GOT3 (cell line): ENCODE data around the gene RPTOR.
"Not testable (repeated sequence)": the region's sequence is repeated elsewhere in the genome, so short reads cannot be mapped to it uniquely, and the experiment has no call there.

Experiments used
- DNase-seq: peaks from one replicate; lab custom pipeline; 2025; ENCODE audit warnings: mixed read lengths; lab: John Stamatoyannopoulos, UW

The RPTOR gene, protein sequence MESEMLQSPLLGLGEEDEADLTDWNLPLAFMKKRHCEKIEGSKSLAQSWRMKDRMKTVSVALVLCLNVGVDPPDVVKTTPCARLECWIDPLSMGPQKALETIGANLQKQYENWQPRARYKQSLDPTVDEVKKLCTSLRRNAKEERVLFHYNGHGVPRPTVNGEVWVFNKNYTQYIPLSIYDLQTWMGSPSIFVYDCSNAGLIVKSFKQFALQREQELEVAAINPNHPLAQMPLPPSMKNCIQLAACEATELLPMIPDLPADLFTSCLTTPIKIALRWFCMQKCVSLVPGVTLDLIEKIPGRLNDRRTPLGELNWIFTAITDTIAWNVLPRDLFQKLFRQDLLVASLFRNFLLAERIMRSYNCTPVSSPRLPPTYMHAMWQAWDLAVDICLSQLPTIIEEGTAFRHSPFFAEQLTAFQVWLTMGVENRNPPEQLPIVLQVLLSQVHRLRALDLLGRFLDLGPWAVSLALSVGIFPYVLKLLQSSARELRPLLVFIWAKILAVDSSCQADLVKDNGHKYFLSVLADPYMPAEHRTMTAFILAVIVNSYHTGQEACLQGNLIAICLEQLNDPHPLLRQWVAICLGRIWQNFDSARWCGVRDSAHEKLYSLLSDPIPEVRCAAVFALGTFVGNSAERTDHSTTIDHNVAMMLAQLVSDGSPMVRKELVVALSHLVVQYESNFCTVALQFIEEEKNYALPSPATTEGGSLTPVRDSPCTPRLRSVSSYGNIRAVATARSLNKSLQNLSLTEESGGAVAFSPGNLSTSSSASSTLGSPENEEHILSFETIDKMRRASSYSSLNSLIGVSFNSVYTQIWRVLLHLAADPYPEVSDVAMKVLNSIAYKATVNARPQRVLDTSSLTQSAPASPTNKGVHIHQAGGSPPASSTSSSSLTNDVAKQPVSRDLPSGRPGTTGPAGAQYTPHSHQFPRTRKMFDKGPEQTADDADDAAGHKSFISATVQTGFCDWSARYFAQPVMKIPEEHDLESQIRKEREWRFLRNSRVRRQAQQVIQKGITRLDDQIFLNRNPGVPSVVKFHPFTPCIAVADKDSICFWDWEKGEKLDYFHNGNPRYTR (N-terminal part only)

DNA sequence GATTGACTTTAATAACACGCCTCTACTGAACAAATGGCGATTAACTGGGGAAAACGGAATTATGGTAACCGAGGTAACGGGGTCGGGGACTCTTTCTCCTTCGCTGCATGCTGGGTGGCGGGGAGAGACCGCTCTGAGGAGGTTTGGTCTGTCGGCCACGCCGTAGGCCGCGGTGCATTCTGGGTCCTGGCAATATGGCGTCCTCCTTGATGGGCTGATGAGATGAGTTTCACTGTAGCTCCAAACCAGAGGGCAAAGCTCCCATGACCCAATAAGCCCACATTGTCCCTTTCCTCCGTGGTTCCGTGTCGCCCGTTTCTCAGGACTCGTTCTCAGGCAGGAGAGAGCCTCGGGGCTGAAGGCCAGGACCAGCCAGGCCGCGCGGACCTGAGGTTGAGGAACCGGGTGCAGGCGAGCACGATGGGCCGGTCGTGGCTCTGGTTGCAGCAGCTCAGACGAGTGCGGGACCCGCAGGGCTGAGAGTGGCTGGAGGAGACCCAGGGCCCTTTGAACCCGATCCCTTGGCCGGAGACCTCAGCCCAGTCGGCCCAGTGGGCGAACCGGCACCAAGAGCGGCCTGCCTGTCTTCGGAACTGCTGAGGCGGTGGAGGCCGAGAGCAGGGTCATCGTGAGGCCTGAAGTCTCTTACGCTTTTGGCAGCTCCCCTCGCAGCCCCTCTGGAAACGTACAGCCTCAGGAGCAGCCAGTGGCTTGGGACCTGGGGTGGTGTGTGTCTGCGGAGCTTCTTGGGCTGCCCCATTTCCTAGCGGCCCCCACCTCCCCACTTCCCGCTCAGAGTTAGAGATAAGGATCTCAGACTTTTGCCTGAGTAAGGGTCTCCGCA lies at the start of gene RPTOR:
Gene RPTOR (plus strand): TSS at position 184 of the 844 bp plus-strand sequence. CDS start 792 bp downstream, outside the sequence.
- peak; percentile 54 for DNase-seq

DNA sequence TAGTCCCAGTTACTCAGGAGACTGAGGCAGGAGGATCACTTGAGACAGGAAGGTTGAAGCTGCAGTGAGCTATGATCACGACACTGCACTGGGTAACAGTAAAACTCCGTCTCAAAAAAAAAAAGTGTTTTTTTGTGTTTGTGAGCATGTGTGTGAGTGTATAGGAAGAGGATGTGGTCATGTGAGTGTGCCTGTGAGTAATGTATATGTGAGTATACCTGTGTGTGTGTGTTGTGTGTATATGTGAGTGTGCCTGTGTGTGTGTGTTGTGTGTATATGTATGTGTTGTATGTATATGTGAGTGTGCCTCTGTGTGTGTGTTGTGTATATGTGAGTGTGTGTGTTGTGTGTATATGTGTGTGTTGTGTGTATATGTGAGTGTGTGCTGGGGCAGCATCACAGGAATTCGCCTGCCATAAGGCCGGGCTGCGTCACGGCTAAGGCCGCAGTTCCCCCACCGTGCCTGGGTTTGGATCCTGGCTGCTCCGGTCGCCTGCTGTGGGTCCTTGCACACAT lies 46.9 kb upstream of the RPTOR start:
- no peak for DNase-seq

DNA sequence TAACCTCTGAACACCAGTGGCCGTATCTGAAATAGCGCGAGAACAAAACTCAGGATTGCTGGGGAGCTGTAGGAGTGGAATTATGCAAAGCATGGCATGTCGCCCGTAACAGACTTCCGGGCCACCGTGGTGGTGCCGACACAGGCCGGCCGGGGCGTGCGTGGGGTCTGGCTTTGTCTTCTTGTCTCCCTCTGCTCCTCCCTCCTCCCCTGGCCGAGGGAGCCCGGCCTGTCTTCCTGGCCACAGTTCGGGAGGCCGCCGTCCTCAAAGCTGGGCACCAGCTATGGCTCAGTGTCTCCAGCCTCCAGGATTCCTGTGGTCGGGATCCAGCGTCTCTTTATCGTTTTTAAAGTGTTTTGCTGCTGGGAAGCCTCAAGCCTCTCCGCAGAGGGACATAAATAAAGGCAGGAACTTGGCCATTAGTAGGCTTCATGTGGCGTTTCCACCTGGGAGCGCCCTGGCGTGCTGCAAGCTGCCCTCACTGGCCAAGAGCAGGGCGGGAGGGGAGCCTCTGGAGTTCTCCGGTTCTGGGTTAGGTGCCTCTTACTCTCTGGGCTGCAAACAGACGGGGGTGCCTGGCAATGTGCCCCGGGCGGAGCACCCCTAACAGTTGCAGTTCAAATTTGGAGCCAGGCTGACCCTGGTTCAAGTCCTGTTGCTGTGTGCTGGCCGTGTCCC lies 46.3 kb upstream of the RPTOR start:
- DNase-seq = no peak

DNA sequence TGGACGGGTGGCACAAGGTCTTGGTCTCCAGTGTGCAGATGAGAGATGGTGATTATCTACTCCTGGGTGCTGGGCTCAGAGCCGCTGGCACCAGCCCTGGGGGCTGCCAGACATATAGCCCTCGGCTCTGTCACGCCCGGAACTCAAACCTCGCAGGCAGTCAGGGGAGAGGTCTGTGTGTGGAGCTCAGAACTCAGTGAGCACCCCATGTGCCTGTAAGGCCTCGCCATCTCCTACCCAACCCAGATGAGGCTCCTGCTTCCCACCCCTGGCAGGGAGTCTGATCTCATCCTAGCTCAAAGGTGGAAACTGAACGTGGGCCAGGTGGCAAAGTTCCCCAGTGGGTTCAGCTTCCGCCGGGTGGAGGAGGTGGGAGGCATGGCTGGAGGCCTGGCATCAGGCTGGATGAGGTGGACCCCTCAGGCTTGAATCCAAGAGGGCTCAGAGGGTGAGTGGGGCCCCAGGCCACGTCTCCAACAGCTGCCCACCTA lies 45.7 kb upstream of the RPTOR start:
- no peak for DNase-seq

DNA sequence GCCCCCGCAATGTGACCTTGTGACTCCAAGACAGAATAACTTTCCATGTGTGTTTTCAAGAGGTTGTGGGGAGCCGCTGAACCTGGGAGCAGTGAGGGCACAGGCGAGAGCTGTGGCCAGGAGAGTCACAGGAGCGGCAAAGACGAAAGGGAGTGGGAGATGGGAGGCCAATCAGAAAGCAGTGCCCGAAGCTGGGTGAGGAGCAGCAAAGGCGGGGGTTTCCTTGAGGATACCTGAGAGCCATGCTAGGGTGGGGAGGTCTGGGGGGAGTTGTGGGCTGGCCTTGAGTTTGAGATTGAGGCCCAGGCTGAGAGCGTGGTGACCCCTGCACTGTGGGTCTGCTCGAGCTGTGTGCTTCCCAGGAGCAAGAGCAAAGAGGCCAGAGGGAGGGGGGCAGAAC lies 45.1 kb upstream of the RPTOR start:
- DNase-seq = no peak

DNA sequence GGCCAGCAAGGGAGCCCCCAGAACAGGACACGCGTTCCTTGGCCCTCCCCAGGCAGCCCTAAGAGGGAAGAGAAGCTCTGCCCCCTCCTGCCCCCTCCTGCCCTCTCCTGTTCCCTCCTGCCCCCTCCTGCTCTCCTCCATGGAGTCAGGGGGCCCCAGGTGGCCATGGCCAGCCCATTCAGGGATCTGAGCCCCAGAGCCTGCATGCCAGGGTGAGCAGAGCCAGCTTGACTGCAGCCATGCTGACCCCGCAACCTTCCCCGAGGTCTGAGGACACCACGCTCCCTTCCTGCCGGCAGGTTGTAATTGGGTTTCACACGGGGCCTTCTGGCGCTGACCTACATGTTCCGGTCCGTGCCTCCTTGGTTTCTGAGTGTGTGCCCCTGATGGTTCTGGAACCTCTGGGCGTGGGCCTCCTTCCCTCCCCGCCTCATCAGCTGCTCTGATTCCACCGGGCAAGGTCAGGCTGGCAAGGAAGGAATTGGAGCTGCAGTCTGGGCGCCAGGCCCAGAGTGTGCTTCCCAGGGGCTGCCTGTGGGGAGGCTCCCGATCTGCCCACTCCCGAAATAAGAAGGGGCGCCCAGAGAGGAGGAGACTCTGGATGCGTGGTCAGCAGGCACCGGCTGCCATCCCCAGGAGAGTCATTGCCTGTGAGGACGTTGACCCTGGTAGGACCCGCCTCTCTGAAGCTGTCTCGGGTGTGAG lies 44.5 kb upstream of the RPTOR start:
- DNase-seq = no peak

DNA sequence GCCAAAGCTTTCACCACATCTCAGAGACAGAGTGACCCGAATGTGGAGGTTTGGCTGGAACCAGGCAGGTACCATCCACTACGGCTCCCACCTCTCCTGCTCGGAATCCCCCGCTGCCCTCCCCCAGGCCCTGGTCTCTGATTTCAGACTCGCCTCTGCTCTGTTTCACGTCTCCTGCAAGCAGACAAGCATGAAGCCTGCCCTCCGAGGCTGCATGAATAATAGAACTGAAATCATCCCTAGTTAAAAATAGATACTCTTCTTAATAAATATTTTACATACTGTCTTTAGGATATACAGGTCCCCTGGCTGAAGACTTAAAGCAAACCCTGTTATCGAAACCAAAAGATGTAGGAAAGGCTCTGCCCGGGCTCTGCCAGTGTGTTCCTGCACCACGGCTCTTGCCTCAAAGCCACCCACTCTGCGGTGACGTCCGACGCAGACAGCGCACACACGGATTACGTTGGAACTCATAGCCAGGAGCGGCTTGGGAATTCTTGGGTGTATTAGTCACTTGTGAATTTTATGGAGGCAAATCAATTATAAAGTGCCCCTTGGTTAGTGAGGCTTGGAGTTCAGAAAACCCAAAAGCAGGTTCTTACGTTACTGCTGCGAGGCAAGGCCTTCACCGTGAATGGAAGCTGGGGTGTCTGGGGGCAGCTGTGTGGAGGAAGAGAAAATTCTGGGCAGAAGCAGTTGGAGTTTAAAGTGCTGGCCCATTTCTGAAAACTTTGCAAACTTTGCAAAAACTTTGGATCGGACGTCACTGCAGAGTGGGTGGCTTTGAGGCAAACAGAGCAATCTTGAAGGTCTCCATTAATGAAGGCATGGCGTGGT lies 42.7 kb upstream of the RPTOR start:
- no peak for DNase-seq

DNA sequence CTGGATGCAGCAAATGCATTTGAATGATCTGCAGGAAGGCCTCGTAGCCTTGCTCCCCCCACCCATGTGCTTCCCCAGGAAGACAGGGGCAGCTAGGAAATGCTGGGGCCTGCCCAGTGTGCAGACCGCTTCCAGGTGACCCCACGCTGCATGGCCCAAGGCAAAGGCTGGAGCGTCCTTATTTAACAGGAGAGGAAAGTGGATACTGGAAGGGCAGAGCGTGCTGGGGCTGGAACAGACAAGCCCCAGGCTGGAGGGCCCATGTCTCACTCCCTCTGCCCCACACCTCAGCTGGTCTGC lies 42.1 kb upstream of the RPTOR start:
- no peak for DNase-seq

DNA sequence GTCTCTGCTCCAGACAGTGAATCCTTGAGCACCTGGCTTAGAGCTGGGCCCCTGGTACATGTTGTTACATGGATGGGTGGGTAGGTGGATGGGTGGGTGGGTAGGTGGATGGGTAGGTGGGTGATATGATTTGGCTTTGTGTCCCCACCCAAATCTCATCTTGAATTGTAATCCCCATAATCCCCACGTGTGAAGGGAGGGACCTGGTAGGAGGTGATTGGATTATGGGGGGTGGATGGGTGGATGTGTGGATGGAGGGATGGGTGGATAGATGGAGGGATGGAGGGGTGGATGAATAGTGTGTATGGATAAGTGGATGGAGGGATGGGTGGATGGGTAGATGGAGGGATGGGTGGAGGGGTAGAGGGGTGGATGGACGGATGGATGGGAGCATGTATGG lies 41.6 kb upstream of the RPTOR start:
- DNase-seq = no peak

DNA sequence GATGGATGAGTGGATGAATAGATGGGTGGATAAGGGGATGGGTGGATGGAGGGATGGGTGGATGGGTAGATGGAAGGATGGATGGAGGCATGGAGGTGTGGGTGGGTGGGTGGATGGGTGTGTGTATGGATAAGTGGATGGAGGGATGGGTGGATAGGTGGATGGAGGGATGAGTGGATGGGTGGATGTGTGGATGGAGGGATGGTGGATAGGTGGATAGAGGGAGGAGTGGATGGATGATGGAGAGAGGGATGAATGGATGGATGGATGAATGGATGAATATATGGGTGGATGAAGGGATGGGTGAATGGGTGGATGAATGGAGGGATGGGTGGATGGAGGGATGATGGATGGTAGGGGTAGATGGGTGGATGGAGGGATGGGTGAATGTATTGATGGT lies 40.7 kb upstream of the RPTOR start:
- no peak for DNase-seq

DNA sequence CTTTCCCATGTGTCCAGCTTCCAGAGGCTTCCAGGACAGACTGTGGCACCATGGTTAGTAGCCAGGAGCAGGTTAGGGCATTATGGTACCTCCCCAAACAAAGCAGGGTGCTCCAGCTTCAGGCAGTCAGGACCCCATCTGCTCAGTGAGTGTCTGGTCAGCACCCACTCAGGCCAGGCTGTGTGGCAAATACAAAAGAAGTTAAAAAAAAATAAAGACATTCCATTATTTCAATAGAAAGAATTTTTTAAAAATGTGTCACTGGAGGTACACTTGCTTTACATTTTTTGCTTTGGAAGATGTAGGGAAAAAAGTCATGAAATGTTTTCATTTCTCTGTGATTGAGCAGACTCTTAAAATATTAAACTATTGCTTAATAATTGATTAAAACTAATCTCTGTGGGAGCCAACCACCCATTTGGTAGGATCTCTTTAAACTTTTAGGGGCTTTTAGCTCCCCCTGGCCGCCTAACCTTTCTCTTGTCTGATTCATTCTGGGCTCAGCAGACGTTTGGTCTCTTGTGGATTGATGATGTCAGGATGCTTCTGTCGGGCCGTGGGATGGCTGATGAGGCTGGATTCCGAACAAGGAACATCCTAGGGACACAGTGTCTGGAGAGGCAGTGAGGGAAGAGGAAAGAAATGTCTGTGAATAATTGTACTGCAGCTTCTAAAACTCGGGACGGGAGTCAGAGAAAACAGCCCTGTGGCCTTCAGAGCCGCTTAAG lies 39.8 kb upstream of the RPTOR start:
- no peak for DNase-seq

DNA sequence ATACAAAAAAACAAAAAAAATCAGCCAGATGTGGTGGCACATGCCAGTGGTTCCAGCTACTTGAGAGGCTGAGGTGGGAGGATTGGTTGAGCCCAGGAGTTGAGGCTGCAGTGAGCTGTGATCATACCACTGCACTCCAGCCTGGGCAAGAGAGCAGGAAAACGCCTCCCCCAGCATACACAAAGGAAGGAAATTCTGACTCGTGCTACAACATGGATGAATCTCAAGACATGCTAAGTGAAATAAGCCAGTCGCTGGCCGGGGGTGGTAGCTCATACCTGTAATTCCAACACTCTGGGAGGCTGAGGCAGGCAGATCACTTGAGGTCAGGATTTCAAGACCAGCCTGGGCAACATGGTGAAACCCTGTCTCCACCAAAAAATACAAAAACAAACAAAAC lies 37.5 kb upstream of the RPTOR start:
- DNase-seq = not testable (repeated sequence)

DNA sequence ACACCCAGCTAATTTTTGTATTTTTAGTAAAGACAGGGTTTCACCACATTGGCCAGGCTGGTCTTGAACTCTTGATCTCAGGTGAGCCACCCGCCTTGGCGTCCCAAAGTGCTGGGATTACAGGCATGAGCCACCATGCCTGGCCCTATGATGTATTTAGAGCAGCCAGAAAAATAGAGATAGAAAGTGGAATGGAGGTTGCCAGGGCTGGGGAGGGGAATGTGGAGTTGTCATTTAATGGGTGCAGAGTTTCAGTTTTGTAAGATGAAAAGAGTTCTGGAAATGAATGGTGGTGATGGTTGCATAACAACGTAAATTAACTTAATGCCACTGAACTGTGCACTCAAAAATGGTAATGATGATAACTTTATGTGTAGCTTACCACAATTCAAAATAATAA lies 36.7 kb upstream of the RPTOR start:
- no peak for DNase-seq

DNA sequence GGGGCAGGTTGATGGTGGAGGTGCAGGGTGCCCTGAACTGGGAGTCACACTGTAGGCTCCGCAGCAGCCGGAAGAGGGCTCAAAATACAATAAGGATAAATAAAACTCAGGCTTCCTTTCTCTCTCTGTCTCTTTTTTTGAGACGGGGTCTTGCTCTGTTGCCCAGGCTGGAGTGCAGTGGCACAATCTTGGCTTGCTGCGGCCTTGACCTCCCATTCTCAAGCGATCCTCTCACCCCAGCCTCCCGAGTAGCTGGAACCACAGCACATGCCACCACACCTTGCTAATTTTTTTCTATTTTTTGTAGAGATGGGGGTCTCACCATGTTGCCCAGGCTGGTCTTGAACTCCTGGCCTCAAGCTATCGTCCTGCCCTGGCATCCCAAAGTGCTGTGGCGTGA lies 35.3 kb upstream of the RPTOR start:
- DNase-seq = no peak

DNA sequence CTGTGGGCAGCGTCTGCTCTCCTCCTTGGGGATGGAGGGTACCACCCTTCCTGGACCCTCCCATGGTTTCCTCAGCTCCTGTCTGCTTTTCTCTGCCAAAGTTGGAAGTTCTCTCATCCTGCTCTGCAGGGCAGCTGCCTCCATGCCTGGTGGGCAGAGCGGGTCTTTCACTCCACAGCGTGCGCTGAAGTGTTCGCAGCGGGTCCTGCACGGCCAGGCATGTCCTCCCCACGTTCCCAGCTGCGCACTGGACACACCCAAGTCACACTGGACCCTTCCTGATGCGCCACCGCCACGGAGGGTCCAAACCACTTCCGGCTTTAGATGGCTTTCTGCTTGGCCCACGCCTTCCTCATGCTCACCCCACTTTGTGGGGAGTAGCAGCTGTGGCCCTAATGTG lies 34.5 kb upstream of the RPTOR start:
- no peak for DNase-seq

DNA sequence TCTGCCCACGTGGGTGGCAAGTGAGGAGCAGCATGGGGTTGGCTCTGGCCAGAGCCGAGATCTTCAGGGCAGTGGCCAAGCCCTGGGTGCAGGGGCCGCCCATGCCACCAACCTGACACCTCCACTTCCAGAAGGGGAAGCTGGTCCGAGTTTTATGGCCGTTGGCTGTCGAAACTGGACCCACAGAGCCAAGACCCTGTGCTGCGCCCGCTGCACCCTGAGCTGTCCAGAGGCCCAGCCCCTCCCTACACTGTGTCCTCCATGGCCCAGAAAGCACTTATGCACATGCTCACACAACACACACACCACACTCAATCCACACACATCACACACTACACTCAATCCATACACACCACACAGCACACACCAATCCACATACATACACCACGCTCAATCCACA lies 33.9 kb upstream of the RPTOR start:
- DNase-seq = no peak

DNA sequence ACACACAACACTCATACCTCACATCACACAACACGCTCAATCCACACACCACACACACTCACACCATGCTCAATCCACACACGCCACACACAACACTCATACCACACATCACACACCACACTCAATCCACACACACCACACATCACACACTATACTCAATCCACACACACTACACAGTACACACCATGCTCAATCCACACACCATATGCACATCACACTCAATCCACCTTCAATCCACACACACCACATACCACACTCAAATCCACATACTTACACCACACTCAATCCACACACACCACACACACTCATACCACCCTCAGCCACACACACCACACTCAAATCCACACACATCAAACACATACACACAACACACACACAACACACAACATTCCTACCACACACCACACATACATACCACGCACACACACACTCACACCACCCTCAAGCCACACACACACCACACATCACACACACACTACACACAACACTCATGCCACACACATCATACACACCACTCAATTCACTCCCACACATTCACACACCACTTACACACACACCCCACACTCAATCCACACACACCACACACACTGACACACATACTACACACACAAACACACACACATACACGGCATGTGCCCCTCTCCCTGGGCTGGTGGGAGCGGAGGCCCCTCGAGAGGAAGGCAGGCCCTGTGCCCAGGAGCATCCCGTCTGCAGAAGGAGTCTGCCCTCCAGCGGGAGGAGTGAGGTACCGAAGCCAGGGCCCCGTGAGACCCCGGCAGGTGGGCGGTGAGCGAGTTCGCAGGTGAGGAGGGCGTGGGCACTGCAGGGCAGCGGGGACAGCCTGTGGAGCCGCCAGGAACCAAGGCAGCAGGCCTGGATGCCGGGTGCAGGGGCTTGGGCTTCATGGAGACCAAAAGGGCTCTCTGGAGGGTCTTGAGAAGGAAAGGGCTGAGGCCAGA lies 33.1 kb upstream of the RPTOR start:
- DNase-seq = no peak

DNA sequence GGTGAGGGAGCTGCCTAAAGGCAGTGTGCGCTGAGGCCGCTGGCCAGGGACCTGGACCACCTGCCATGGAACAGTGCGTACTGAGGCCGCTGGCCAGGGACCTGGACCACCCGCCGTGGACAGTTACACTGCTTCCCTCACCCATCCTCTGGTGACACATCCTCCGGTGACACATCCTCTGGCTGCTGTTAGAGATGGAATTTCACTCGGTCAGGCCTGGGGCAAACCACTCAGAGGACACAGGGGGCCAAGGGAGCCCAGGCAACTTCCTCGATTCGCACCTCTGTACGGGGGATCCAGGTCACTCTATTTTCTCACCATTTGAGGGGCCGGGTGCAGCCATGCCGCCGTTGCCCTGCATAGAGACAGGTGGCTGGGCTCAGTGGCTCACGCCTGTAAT lies 32.4 kb upstream of the RPTOR start:
- DNase-seq = no peak
